ENCODE results near the gene PRKCD.

PRKCD gene

GRCh38 chr3:53179580-53179979, 18.6 kb downstream of the PRKCD start:
- no peak for DNase-seq
- peaks cover 0 to 32% (median 0%) of the 10 kb centered on the region in 4 experiments for H3K4me1 ChIP-seq (ENCODE audit: control extremely low read depth in 1 of 4, control insufficient read depth in 4 of 4, insufficient read depth in 4 of 4, low read length in 3 of 4)
- H3K4me3 ChIP-seq (ENCODE audit: control insufficient read depth in 1 of 7, extremely low read depth in 1 of 7, insufficient read depth in 4 of 7, low read depth in 2 of 7, low read length in 6 of 7): no peak overlapping the region
- CTCF ChIA-PET: interaction anchor here (1.0 kb wide), 1 partner anchor 45 kb away, joined by 3 read pairs; no protein-coding TSS in a partner anchor
- H3K27me3 ChIP-seq (replicated peaks in 2 of 5; ENCODE audit: control insufficient read depth in 4 of 5, insufficient read depth in 5 of 5, low read length in 4 of 5): no peaks in the 10 kb centered on the region
- H3K27ac ChIP-seq (ENCODE audit: insufficient read depth in 1 of 2, low read depth in 1 of 2, low read length in 2 of 2, poor library complexity in 1 of 2, severe bottlenecking in 2 of 2): no peak overlapping the region
- POLR2A ChIA-PET: no interaction called here
- H3K36me3 ChIP-seq (ENCODE audit: control insufficient read depth in 4 of 4, insufficient read depth in 4 of 4, low read length in 3 of 4): peaks cover 3 to 73% (median 15%) of the 10 kb centered on the region in 4 experiments
- H3K9me3 ChIP-seq (ENCODE audit: control extremely low read depth in 1 of 5, control insufficient read depth in 4 of 5, insufficient read depth in 2 of 5, low read depth in 1 of 5, low read length in 4 of 5): no peaks in the 10 kb centered on the region
- WGBS (ENCODE audit: insufficient coverage): 96% methylated on average over 16 of the region's 20 CpGs

GRCh38 chr3:53180305-53181023, 19.5 kb downstream of the PRKCD start:
- Histone ChIP-seq H3K4me1 (ENCODE audit: control extremely low read depth in 1 of 4, control insufficient read depth in 4 of 4, insufficient read depth in 4 of 4, low read length in 3 of 4) (peaks cover 0 to 23% (median 0%) of the 10 kb centered on the region in 4 experiments), H3K4me3 (ENCODE audit: control insufficient read depth in 1 of 7, extremely low read depth in 1 of 7, insufficient read depth in 4 of 7, low read depth in 2 of 7, low read length in 6 of 7) (no peak overlapping the region), H3K9me3 (ENCODE audit: control extremely low read depth in 1 of 5, control insufficient read depth in 4 of 5, insufficient read depth in 2 of 5, low read depth in 1 of 5, low read length in 4 of 5) (no peaks in the 10 kb centered on the region), H3K36me3 (ENCODE audit: control insufficient read depth in 4 of 4, insufficient read depth in 4 of 4, low read length in 3 of 4) (peaks cover 3 to 75% (median 15%) of the 10 kb centered on the region in 4 experiments), H3K27ac (ENCODE audit: insufficient read depth in 1 of 2, low read depth in 1 of 2, low read length in 2 of 2, poor library complexity in 1 of 2, severe bottlenecking in 2 of 2) (no peak overlapping the region), H3K27me3 (replicated peaks in 2 of 5; ENCODE audit: control insufficient read depth in 4 of 5, insufficient read depth in 5 of 5, low read length in 4 of 5) (no peaks in the 10 kb centered on the region)
- ChIA-PET POLR2A (no interaction called here), CTCF (interaction anchor here (0.7 to 0.9 kb wide), 2 partner anchors 10 to 16 kb away, joined by 3 to 4 read pairs; no protein-coding TSS in a partner anchor)
- WGBS (ENCODE audit: insufficient coverage): 92% methylated on average over 2 of the region's 11 CpGs
- peak in 2 of 3 donors; percentile 42 to 43 for DNase-seq

- CTCF ChIA-PET: interaction anchor here (0.7 to 0.9 kb wide), 2 partner anchors 11 to 15 kb away, joined by 3 to 4 read pairs; no protein-coding TSS in a partner anchor
Measured at GRCh38 chr3:53181024-53181371, 20.0 kb downstream of the PRKCD start.

GRCh38 chr3:53181528-53181927, 20.5 kb downstream of the PRKCD start:
- 89% methylated on average over 10 of the region's 11 CpGs for WGBS (ENCODE audit: insufficient coverage)
- no peaks in the 10 kb centered on the region for H3K27me3 ChIP-seq (replicated peaks in 2 of 5; ENCODE audit: control insufficient read depth in 4 of 5, insufficient read depth in 5 of 5, low read length in 4 of 5)
- H3K27ac ChIP-seq (ENCODE audit: insufficient read depth in 1 of 2, low read depth in 1 of 2, low read length in 2 of 2, poor library complexity in 1 of 2, severe bottlenecking in 2 of 2): no peak overlapping the region
- peaks cover 0 to 23% (median 0%) of the 10 kb centered on the region in 4 experiments for H3K4me1 ChIP-seq (ENCODE audit: control extremely low read depth in 1 of 4, control insufficient read depth in 4 of 4, insufficient read depth in 4 of 4, low read length in 3 of 4)
- H3K36me3 ChIP-seq (ENCODE audit: control insufficient read depth in 4 of 4, insufficient read depth in 4 of 4, low read length in 3 of 4): peaks cover 6 to 76% (median 19%) of the 10 kb centered on the region in 4 experiments
- ChIA-PET POLR2A (interaction anchor here (0.6 kb wide), 2 partner anchors 8 to 26 kb away, joined by 4 read pairs; no protein-coding TSS in a partner anchor), CTCF (interaction anchor here (0.6 to 1.4 kb wide), 5 partner anchors 10 to 20 kb away, joined by 3 to 4 read pairs (median 4); partner anchors contain the start of gene PRKCD)
- no peaks in the 10 kb centered on the region for H3K9me3 ChIP-seq (ENCODE audit: control extremely low read depth in 1 of 5, control insufficient read depth in 4 of 5, insufficient read depth in 2 of 5, low read depth in 1 of 5, low read length in 4 of 5)
- H3K4me3 ChIP-seq (ENCODE audit: control insufficient read depth in 1 of 7, extremely low read depth in 1 of 7, insufficient read depth in 4 of 7, low read depth in 2 of 7, low read length in 6 of 7): no peak overlapping the region
- DNase-seq: no peak

More at GRCh38 chr3:53181024-53181371, 20.0 kb downstream of the PRKCD start:
- Histone ChIP-seq H3K4me3 (ENCODE audit: control insufficient read depth in 1 of 7, extremely low read depth in 1 of 7, insufficient read depth in 4 of 7, low read depth in 2 of 7, low read length in 6 of 7) (no peak overlapping the region), H3K27me3 (replicated peaks in 2 of 5; ENCODE audit: control insufficient read depth in 4 of 5, insufficient read depth in 5 of 5, low read length in 4 of 5) (no peaks in the 10 kb centered on the region), H3K9me3 (ENCODE audit: control extremely low read depth in 1 of 5, control insufficient read depth in 4 of 5, insufficient read depth in 2 of 5, low read depth in 1 of 5, low read length in 4 of 5) (no peaks in the 10 kb centered on the region), H3K36me3 (ENCODE audit: control insufficient read depth in 4 of 4, insufficient read depth in 4 of 4, low read length in 3 of 4) (peaks cover 3 to 76% (median 16%) of the 10 kb centered on the region in 4 experiments), H3K4me1 (ENCODE audit: control extremely low read depth in 1 of 4, control insufficient read depth in 4 of 4, insufficient read depth in 4 of 4, low read length in 3 of 4) (peaks cover 0 to 23% (median 0%) of the 10 kb centered on the region in 4 experiments), H3K27ac (ENCODE audit: insufficient read depth in 1 of 2, low read depth in 1 of 2, low read length in 2 of 2, poor library complexity in 1 of 2, severe bottlenecking in 2 of 2) (no peak overlapping the region)
- DNase-seq: no peak
- 100% methylated on average over 1 of the region's 4 CpGs for WGBS (ENCODE audit: insufficient coverage)
- POLR2A ChIA-PET: interaction anchor here (0.6 kb wide), 1 partner anchor 26 kb away, joined by 4 read pairs; no protein-coding TSS in a partner anchor

- Histone ChIP-seq H3K27ac (ENCODE audit: insufficient read depth in 1 of 2, low read depth in 1 of 2, low read length in 2 of 2, poor library complexity in 1 of 2, severe bottlenecking in 2 of 2) (no peak overlapping the region), H3K36me3 (ENCODE audit: control insufficient read depth in 4 of 4, insufficient read depth in 4 of 4, low read length in 3 of 4) (peaks cover 7 to 85% (median 21%) of the 10 kb centered on the region in 4 experiments), H3K4me3 (ENCODE audit: control insufficient read depth in 1 of 7, extremely low read depth in 1 of 7, insufficient read depth in 4 of 7, low read depth in 2 of 7, low read length in 6 of 7) (no peak overlapping the region), H3K4me1 (ENCODE audit: control extremely low read depth in 1 of 4, control insufficient read depth in 4 of 4, insufficient read depth in 4 of 4, low read length in 3 of 4) (peaks cover 0 to 23% (median 0%) of the 10 kb centered on the region in 4 experiments), H3K27me3 (replicated peaks in 2 of 5; ENCODE audit: control insufficient read depth in 4 of 5, insufficient read depth in 5 of 5, low read length in 4 of 5) (no peaks in the 10 kb centered on the region), H3K9me3 (ENCODE audit: control extremely low read depth in 1 of 5, control insufficient read depth in 4 of 5, insufficient read depth in 2 of 5, low read depth in 1 of 5, low read length in 4 of 5) (no peaks in the 10 kb centered on the region)
- 97% methylated on average over 14 of the region's 20 CpGs for WGBS (ENCODE audit: insufficient coverage)
- ChIA-PET POLR2A (interaction anchor here (0.5 kb wide), 1 partner anchor 36 kb away, joined by 3 read pairs; no protein-coding TSS in a partner anchor), CTCF (interaction anchor here (0.9 to 2.0 kb wide), 5 partner anchors 13 to 68 kb away, joined by 3 to 7 read pairs (median 4); no protein-coding TSS in a partner anchor)
- DNase-seq: no peak
Measured at GRCh38 chr3:53182764-53183355, 21.9 kb downstream of the PRKCD start.

GRCh38 chr3:53183514-53183913, 22.5 kb downstream of the PRKCD start:
- H3K4me3 ChIP-seq (ENCODE audit: control insufficient read depth in 1 of 7, extremely low read depth in 1 of 7, insufficient read depth in 4 of 7, low read depth in 2 of 7, low read length in 6 of 7): no peak overlapping the region
- POLR2A ChIA-PET: interaction anchor here (0.5 kb wide), 1 partner anchor 37 kb away, joined by 3 read pairs; no protein-coding TSS in a partner anchor
- CTCF ChIA-PET: interaction anchor here (1.0 to 2.1 kb wide), 4 partner anchors 11 to 68 kb away, joined by 3 to 7 read pairs (median 5); no protein-coding TSS in a partner anchor
- no peak overlapping the region for H3K27ac ChIP-seq (ENCODE audit: insufficient read depth in 1 of 2, low read depth in 1 of 2, low read length in 2 of 2, poor library complexity in 1 of 2, severe bottlenecking in 2 of 2)
- no peaks in the 10 kb centered on the region for H3K27me3 ChIP-seq (replicated peaks in 2 of 5; ENCODE audit: control insufficient read depth in 4 of 5, insufficient read depth in 5 of 5, low read length in 4 of 5)
- H3K9me3 ChIP-seq (ENCODE audit: control extremely low read depth in 1 of 5, control insufficient read depth in 4 of 5, insufficient read depth in 2 of 5, low read depth in 1 of 5, low read length in 4 of 5): no peaks in the 10 kb centered on the region
- DNase-seq: no peak
- peaks cover 0 to 23% (median 0%) of the 10 kb centered on the region in 4 experiments for H3K4me1 ChIP-seq (ENCODE audit: control extremely low read depth in 1 of 4, control insufficient read depth in 4 of 4, insufficient read depth in 4 of 4, low read length in 3 of 4)
- peaks cover 6 to 86% (median 20%) of the 10 kb centered on the region in 4 experiments for H3K36me3 ChIP-seq (ENCODE audit: control insufficient read depth in 4 of 4, insufficient read depth in 4 of 4, low read length in 3 of 4)
- WGBS (ENCODE audit: insufficient coverage): 97% methylated on average over 8 of the region's 9 CpGs
